Stimulated activated CD8-positive, alpha-beta memory T cell treated with anti-CD3 and anti-CD28 coated beads, Interleukin-15, amount 100 ng/mL, for 48 hours (primary cell): Measurements from ENCODE around the gene RPS21.
"Not testable (repeated sequence)": the region's sequence is repeated elsewhere in the genome, so short reads cannot be mapped to it uniquely, and the experiment has no call there.

ENCODE experiments used
- DNase-seq, 2 donors: peaks; one replicate each; pipeline ENCODE4 v3.0.0-alpha.2; 2020; ENCODE audit warnings: low read depth in 2 of 2

Gene RPS21

GRCh38 chr20:62365814-62366369, 21.0 kb upstream of the RPS21 start:
- DNase-seq: no peak

DNA sequence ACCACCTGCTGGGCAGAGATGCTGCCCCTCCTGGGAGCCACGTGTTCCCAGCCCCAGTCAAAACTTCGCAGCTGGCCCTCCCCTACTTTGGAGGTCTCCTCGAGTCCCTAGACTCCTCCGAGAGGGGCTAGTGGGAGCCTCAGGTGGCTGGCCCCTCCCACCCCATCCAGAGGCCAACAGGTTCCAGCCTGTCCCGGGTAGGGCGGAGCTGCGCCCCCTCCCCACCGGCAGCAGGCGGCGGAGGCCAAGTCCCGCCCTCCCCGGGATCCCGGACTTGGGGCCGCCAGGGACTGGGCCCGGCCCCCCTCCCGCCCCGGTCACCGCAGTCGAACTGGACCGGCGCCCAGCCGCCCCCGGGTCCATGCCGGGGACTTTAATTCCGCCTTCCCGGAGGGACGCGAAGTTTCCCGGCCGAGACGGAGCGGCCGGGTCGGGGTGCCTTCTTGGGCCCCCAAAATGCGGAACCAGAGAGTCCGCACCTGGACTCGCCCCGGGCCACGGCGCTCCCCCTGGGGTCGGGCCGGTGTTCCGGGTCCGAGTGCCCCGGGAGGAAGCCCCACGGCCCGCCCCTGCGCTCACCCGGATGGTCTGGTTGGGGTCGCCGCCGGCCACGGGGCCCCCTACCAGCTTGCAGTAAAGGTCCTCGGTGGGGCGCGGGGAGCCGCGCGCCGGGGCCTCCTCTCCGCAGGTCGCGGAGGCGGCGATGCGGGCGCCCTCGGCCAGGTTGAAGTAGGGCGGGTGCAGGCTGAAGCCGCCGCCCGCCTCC, 20.4 kb upstream of the RPS21 start:
- no peak for DNase-seq

- no peak for DNase-seq
Observed at GRCh38 chr20:62367136-62367632, 19.7 kb upstream of the RPS21 start, which contains the start of gene LAMA5. LAMA5 (minus strand) TSS chr20:62367312; CDS start chr20:62367245, 67 bp downstream.

DNA sequence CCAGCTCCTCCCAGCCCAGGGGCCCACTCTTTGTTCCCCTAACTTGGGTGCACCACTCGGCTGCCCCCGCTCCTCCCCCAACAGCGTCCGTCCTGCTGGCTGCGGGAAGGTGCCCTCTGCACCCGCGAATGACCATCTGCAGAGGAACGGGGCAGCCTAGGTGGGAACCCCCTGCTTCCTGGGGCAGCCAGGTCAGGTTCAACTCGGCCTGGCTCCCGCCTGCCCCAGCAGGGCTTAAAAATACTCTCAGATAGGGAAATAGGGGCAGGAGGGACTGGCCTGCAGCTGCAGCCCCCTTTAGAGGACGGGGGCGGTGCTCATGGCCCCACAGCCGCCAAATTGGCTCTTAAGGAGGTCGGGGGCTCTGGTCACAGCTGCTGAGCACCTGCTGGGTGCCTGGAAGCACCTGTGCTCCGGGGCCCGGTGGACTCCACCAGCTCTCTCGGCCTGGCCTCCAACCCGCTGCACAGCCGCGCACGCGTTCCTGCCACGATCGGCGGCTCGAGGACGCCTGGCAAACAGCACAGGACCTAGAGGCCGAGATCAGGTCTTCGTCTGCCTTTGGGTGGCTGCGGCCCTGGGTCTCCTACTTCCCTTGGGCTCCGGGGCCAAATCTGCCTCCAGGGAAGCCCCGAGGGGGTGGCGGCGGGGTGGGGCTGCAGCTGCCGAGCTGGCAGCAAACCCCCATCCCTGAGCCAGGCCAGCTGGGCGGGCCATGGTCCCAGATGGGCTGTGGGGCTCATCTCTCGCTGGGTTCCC, 19.1 kb upstream of the RPS21 start:
- DNase-seq: no peak

DNA sequence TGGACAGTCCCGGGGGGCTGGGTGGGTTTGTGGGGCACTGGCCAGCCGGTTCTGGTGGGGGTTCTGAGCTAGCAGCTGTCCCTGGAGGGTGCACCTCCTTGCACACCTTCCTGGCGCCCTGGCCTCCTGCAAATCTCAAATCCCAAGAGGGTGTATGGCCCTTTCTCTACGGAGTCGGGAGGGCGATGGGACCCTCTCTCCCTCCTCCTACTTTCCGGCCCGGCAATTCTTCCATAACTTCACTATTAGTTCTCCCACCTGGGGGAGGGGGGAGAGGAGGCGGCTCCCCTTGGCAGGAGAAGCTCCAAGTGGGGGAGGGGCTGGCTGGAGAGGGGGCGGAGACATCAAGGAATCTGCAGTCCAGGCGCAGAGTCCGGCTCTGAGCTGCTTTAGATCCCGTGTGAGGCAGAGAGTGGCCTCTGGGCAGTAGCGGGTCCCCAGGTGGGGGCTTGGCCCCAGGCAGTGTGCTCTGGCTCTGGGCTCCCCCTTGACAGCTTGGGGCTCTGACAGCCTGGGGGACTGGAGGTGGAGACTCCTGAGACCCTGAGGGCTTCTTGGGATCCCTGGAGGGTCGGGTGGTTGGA, 18.4 kb upstream of the RPS21 start:
- DNase-seq: no peak

DNA sequence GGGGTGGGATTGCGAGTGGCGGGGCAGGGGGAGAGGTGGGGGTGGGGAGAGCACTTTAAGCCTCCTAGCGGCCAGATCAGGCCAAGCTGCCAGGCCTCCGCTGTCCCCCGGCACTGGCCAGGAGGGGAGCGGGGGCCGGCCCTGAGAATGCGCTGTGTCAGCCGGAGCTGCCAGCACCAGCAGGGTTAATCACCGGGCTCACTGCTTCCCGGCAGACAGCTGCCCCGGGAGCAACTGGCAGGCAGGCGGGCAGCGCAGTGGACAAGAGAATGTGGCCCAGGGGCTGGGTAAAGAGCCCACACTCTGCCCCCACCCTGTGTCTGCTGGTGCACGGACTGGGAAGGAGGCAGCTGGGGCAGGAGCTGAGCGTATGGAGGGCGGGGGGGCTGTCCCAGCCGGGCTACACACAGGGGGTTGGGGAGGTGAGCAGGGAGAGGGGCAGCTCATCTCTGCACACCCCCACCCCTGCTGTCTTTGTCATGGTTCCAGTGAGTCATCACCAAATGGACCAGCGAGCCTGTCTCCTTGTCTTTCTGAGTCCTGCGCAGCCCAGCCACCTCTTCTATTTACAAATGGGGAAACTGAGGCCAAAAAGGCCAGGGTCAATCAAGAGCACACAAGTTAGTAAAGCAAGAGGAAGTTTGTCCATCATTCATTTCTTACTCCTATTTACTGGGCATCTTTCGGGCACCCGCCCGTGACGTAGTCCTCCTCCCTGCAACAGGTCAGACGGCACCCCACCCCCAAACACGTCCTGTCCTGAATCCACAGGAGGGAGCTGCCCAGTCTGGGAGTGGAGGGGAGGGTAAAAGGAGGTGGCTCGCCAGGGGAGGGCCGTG, 17.7 kb upstream of the RPS21 start:
- no peak for DNase-seq

- no peak for DNase-seq
Observed at GRCh38 chr20:62369815-62370114, 17.1 kb upstream of the RPS21 start.

DNA sequence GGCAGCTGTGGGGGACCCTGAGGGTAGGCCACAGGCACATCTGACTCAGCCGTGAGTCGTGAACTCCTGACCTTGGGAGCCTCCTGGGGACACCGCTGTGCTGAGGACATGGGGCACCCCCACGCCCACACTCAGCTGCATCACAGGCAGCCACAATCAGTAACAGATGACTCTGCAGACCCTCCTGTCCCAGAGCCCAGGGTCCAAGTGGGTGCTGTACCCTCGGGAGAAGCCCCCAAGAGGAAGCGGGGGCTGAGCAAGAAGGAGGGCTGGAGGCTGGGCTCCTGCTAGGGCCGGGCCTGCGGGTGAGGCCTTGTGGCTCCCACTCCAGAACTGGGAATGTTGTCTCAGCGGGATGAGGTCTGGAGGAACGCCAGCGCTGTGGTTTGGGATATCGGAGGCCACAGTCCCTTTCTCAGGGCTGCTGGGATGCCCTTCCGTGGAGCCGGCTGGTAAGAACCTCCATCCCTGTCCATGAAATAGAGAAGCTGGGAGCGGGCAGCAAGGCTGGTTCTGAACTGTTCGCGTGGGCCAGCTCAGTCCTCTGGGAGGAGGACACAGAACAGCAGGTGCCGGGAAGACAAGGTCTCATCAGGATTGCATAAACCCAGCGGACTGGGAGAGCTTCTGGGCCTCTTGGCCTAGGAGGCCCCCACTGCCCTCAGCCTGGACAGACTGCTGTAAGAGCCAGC, 16.6 kb upstream of the RPS21 start:
- peak; percentile 61 to 63 for DNase-seq

DNA sequence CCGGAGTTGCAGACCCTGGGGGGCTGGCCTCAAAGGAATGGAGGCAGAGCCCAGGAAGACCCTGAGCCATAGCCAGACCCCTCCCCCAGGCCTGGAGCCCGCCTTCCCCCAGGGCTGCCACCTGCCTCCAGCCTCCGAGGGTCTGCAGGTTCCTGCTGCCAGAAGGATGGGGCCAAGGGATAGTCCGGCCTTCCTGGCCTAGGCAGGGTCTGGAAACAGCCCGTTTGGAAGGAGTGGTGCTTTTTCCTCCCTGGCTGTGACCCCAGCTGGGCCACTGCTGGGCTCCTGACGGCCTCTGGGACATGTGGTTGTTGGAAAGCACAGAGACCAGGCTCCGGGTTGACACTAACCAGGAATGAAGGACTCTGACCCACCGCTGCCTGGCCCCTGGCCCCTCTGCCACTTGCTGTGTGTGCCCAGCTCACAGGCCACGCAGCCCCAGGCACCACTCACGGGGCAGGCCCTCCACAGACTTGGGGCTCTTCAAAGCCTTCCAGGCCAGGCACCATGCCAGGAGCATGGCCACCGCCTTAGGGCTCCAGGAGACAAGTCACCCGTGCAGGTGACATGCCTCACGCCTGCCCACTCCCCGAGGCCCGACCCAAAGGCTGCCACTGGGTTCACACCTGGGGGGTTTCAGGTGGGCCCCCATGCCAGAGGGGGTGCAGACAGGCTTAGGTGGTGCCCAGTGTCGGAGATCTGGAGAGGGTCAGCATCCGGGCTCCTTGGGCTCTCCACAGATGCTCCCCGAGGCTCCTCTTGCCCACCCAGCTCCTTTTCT, 15.9 kb upstream of the RPS21 start:
- no peak for DNase-seq

- no peak for DNase-seq
Observed at GRCh38 chr20:62371588-62372041, 15.3 kb upstream of the RPS21 start.

DNA sequence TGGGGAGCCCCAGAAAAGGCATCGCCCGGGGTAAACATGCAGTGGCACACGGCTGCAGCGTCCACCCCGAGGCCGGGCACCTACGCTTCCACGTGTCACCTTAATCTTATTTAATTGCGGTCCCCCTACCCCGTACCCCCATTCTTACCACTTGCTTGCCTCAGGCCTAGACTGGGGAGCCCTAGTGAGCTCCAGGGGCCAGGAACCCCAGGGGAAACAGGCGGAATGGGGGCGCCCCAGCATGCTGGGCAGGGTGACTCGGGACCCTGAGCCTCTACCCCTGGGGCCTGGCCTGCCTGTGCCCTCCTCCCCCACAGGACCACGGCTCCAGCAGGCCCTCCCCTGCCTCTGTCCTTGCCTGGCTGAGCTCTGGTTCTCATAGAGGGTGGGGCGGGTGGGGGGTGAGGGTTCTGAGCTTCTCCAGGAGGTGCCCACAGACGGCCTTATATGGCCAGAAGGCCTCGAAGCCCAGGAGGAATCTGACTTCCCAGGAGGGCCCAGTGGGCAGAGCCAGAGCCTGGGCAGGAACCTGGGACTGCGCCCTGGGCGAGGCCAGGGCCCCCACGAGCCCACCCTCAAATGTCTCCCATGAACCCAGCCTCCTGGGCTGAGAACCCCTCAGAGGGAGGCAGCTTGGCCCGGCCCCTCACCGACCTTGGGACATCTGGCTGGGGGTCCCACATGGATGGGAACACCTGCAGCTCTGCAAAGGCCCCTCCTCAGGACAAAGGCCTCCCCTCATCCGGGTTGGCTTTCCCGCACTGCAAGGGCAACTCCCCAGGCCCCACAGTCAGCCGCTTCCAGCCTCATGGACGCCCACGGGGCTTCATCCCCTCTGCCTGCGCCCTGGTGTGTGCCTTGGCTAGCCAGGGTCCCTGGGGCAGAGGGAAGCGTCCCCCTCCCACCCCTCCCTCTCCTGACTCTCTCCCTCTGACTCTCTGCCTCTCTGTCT, 14.6 kb upstream of the RPS21 start:
- no peak for DNase-seq

DNA sequence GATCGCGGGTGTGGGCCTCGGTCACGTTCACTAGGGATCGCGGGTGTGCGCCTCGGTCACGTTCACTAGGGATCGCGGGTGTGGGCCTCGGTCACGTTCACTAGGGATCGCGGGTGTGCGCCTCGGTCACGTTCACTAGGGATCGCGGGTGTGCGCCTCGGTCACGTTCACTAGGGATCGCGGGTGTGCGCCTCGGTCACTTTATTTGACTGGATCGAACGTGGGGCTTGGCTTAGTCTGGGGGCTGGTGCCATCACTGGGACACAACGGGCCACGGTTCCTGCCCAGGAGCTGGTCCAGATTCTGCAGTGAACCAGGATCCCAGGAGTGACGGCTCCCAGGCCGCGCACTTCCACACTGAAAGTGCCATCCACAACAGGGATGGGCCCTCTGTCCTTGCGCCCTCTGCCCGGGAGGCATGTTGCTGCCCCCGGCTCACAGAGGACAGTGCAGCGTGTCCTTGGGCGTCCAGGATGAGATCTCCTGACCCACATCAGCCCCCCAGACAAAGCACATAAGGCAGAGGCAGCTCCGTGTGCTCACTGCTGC, 13.2 kb upstream of the RPS21 start:
- DNase-seq: not testable (repeated sequence)

DNA sequence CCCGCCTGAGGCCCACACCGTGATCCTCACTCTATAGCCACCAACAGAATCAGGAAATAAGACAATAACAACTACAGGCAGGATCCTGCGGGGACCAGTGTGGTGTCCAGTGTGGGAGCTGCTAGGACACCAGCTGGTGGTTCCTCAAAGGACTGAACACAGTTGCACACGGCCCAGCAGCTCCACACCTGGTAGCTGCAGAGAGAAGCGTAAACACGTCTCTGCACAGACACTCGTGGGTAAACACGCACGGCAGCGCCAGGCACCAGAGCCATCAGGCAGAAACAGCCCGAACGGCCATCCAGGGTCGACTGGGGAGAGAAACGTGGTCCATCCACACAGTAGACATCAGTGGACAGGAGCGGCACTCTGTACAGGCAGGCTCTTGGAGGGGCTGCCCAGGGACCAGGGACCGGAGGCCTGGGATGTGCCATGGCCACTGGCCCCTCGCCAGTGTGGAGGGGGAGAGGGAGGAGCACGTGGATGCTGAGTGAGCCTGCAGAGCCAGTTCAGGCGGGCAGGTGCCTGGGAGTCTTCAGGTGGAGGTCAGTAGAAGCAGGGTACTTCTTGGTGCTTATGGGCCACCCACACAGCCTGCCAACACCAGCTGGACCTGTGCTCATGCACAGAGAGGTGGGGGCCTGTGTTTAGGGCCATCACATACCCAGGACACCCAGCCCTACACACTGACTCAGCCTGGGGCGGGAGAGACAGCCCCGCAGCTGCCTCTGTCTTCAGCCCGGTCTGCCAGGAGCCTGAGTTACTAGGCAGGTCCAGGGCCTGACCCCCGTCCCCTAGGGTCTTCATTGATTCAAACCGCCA, 12.4 kb upstream of the RPS21 start:
- DNase-seq: no peak

DNA sequence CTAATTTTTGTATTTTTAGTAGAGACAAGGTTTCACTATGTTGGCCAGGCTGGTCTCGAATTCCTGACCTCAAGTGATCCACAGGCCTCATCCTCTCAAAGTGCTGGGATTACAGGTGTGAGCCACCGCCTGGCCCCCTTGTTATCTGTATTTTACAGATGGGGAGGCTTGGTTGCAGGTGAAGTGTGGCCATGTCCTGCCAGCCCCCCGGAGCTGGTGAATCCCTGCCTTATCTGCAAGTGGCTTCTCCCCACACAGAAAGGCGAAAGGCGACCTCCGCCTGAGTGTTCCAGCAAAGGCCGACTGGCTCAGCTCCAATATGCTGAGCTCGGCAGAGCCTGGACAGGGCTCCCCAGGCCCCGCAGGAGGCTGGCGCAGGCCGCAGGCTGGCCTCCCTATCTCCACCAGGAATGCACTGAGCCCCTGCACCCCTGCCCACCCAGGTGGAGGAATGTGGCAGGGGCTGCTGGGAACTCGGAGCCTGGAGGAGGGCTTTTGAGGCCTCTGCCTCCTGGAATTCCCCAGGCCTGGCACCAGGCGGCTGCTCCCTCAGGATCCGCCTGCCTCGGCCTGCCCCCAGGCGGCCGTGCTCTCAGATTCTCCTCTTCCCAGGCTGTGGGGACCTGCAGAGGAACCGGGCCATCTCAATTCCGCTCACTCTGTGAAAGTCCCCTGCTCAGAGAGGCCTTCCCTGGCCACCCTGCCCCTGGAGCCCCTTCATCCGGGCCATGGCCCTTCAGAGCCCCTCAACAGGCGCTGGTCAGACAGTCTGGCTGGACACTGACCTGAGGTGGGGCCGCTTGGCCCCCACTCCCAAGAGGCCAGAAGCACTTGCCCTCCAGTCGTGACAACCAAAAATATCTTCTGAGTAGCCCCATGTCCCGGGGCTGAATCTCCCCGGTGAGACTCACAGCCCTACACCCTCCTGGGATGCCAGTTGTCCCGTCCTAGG, 10.5 kb upstream of the RPS21 start:
- DNase-seq: no peak

GRCh38 chr20:62377064-62377461, 9.8 kb upstream of the RPS21 start:
- DNase-seq: no peak

DNA sequence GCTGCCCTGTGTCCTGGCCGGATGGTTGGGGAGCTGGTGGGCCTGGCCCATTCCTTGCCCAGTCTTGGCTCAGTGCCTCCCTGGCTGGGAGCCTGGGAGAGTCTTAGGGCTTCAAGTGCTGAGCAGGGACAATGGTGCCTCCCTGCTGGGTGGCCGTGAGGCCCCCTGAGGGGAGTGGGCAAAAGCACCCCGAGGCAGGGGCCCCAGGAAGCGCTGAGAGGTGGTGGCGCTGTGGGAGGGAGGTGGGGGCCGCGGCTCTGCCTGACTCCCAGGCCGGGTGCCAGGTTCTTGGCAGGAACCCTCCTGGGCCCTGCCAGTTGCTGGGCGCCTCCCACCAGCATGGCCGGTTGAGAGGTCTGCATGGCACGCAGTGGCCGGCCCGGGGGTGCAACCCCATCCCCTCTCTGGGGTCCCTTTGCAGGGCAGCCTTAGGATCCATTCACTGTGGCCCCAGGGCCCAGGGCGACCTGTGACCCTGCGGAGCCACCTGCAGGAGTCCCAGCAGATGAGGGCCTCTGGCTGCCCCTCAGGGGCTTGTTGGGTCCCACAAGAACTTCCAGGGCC, 9.2 kb upstream of the RPS21 start:
- DNase-seq: no peak
